Stimulated activated naive CD8-positive, alpha-beta T cell treated with anti-CD3 and anti-CD28 coated beads, Interleukin-15, amount 100 ng/mL, for 72 hours (primary cell): ENCODE data around the gene SEMA3C.

ENCODE experiments used
- ATAC-seq: fragments of 150-1000 bp; cut with Tn5 transposase; 2 replicates; pipeline ENCODE4 v1.10.0; 2021; ENCODE audit warnings: mild to moderate bottlenecking, moderate library complexity
- DNase-seq, 2 donors: peaks; one replicate each; pipeline ENCODE4 v3.0.0; 2021 to 2022
- H3K27ac Mint-ChIP-seq, 2 donors: one replicate each; pipeline ENCODE4 v1.8.0; 2022; ENCODE audit warnings: mild to moderate bottlenecking in 2 of 2, mixed read lengths in 2 of 2, moderate library complexity in 2 of 2
- H3K27me3 Mint-ChIP-seq: one replicate; pipeline ENCODE4 v1.8.0; 2022; ENCODE audit warnings: mixed read lengths
- H3K4me1 Mint-ChIP-seq: one replicate; pipeline ENCODE4 v1.8.0; 2022; ENCODE audit warnings: mild to moderate bottlenecking, mixed read lengths
- H3K4me3 Mint-ChIP-seq, 2 donors: one replicate each; pipeline ENCODE4 v1.8.0; 2022; ENCODE audit warnings: mild to moderate bottlenecking in 2 of 2, mixed read lengths in 2 of 2, moderate library complexity in 1 of 2
- H3K9me3 Mint-ChIP-seq, 2 donors: one replicate each; pipeline ENCODE4 v1.8.0; 2022; ENCODE audit warnings: mixed read lengths in 2 of 2

SEMA3C gene

GRCh38 chr7:80882213-80882801 lies 36.5 kb downstream of the SEMA3C start:
- ATAC-seq (no peak), DNase-seq (no peak)
- H3K4me3 Mint-ChIP-seq: no peak overlapping the region

GRCh38 chr7:80881351-80881900 lies 37.4 kb downstream of the SEMA3C start:
- H3K4me1 Mint-ChIP-seq: no peaks in the 10 kb centered on the region
- peaks cover 0 to 5% of the 10 kb centered on the region in 2 donors for H3K9me3 Mint-ChIP-seq
- ATAC-seq: no peak
- no peaks in the 10 kb centered on the region for H3K27me3 Mint-ChIP-seq
- no peak overlapping the region for H3K27ac Mint-ChIP-seq
- no peak for DNase-seq
- H3K4me3 Mint-ChIP-seq: no peak overlapping the region

More at GRCh38 chr7:80882213-80882801, 36.5 kb downstream of the SEMA3C start:
- no peaks in the 10 kb centered on the region for H3K4me1 Mint-ChIP-seq
- no peaks in the 10 kb centered on the region for H3K27me3 Mint-ChIP-seq
- H3K9me3 Mint-ChIP-seq: peaks cover 0 to 5% of the 10 kb centered on the region in 2 donors
- no peak overlapping the region for H3K27ac Mint-ChIP-seq

GRCh38 chr7:80879849-80880248 lies 39.0 kb downstream of the SEMA3C start:
- Mint-ChIP-seq H3K27me3 (no peaks in the 10 kb centered on the region), H3K4me3 (no peak overlapping the region), H3K4me1 (no peaks in the 10 kb centered on the region), H3K27ac (no peak overlapping the region), H3K9me3 (peaks cover 0 to 5% of the 10 kb centered on the region in 2 donors)
- DNase-seq: no peak
- ATAC-seq: no peak

GRCh38 chr7:80876894-80877414 lies 41.9 kb downstream of the SEMA3C start:
- DNase-seq (no peak), ATAC-seq (no peak)
- H3K4me1 Mint-ChIP-seq: no peaks in the 10 kb centered on the region
- H3K9me3 Mint-ChIP-seq: peaks cover 0 to 5% of the 10 kb centered on the region in 2 donors
- no peak overlapping the region for H3K27ac Mint-ChIP-seq
- no peak overlapping the region for H3K4me3 Mint-ChIP-seq
- no peaks in the 10 kb centered on the region for H3K27me3 Mint-ChIP-seq

- peaks cover 0 to 5% of the 10 kb centered on the region in 2 donors for H3K9me3 Mint-ChIP-seq
- no peak overlapping the region for H3K27ac Mint-ChIP-seq
- H3K4me1 Mint-ChIP-seq: no peaks in the 10 kb centered on the region
- no peak for ATAC-seq
- no peaks in the 10 kb centered on the region for H3K27me3 Mint-ChIP-seq
- no peak overlapping the region for H3K4me3 Mint-ChIP-seq
- no peak for DNase-seq
Observed at GRCh38 chr7:80875537-80876120, 43.2 kb downstream of the SEMA3C start.

- Mint-ChIP-seq H3K27ac (no peak overlapping the region), H3K4me1 (no peaks in the 10 kb centered on the region), H3K9me3 (no peaks in the 10 kb centered on the region), H3K4me3 (no peak overlapping the region), H3K27me3 (no peaks in the 10 kb centered on the region)
- DNase-seq (no peak), ATAC-seq (no peak)
Observed at GRCh38 chr7:80873140-80873539, 45.7 kb downstream of the SEMA3C start.

DNA sequence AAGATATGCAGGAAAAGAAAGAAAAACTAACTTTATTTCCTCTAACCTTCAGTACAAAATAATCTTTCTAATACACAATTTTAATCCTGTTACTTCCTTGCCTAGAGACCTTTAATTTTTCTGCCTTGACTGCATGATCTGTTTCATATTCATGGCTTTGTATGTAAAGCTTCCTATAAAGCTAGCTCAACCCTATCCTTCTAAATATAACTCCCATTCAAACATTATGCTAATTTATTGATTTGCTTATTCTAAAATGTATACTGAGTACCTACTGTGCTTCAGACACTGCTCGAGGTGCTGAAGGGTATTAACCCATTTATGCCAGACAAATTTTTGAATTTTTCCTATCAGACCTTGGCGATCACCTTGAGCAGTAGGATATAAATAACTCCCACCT lies 47.6 kb downstream of the SEMA3C start:
- no peaks in the 10 kb centered on the region for H3K4me1 Mint-ChIP-seq
- H3K27ac Mint-ChIP-seq: no peak overlapping the region
- H3K9me3 Mint-ChIP-seq: no peaks in the 10 kb centered on the region
- H3K27me3 Mint-ChIP-seq: no peaks in the 10 kb centered on the region
- ATAC-seq (no peak), DNase-seq (no peak)
- H3K4me3 Mint-ChIP-seq: no peak overlapping the region

- ATAC-seq (no peak), DNase-seq (no peak)
- H3K27me3 Mint-ChIP-seq: no peaks in the 10 kb centered on the region
- H3K4me1 Mint-ChIP-seq: no peaks in the 10 kb centered on the region
- no peak overlapping the region for H3K4me3 Mint-ChIP-seq
- no peak overlapping the region for H3K27ac Mint-ChIP-seq
- H3K9me3 Mint-ChIP-seq: no peaks in the 10 kb centered on the region
Observed at GRCh38 chr7:80870813-80871212, 48.0 kb downstream of the SEMA3C start.

GRCh38 chr7:80869821-80870751 lies 48.8 kb downstream of the SEMA3C start:
- Mint-ChIP-seq H3K4me3 (no peak overlapping the region), H3K27ac (no peak overlapping the region), H3K9me3 (no peaks in the 10 kb centered on the region)

DNA sequence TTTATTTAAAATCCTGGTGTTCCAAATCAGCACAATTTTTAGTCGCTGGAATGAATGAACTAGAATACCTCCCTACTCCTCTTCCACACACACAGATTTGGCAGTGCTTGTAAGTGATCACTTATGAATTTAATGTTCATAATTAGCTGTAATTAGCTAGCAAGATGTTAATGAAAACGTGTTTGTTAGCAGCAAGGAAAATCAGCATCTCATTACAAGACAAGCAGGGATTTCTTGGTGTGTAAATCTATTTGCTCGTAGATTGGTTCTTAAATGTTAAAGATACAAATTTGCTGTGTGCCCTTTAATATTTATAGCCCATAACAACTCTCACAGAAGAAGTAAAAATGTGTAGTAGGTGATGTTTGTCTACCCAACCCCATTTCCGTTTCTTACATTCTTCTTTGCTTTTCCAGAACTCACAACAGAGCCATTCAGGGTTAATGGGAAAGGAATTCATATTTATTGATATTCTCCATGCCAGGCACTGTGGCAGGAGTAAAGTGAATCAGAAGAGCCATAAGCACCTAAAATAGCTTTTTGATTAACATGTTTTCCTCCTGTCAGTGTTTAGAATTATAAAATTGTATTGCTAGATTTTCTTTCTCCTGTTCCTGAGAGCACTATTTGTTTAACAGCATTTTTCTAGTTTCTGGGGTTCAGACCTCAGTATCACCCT lies 49.6 kb downstream of the SEMA3C start:
- no peak overlapping the region for H3K4me3 Mint-ChIP-seq
- H3K4me1 Mint-ChIP-seq: no peaks in the 10 kb centered on the region
- no peaks in the 10 kb centered on the region for H3K27me3 Mint-ChIP-seq
- ATAC-seq: no peak
- DNase-seq: no peak
- no peaks in the 10 kb centered on the region for H3K9me3 Mint-ChIP-seq
- no peak overlapping the region for H3K27ac Mint-ChIP-seq

More at GRCh38 chr7:80869821-80870751, 48.8 kb downstream of the SEMA3C start:
- Mint-ChIP-seq H3K4me1 (no peaks in the 10 kb centered on the region), H3K27me3 (no peaks in the 10 kb centered on the region)
- DNase-seq (no peak), ATAC-seq (no peak)

DNA sequence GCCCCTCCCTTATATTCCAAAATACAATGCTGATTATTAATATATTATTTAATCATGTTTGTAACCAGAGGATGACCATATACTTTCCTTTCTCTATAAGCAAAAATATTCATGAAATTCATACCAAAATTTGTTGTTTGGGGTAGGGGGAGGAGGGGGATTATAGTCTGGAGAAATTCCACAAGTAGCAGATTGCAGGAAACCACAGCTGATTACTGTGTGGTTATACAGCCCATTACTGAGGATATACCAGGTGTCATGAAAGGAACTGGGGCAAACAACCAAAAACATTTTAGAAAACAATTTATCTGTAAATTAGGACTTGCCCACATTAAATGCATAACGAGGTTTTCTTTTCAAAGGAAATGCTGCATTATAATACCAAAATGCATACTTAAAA lies 50.3 kb downstream of the SEMA3C start:
- Mint-ChIP-seq H3K4me3 (no peak overlapping the region), H3K27me3 (no peaks in the 10 kb centered on the region), H3K4me1 (no peaks in the 10 kb centered on the region), H3K9me3 (no peaks in the 10 kb centered on the region), H3K27ac (no peak overlapping the region)
- DNase-seq (no peak), ATAC-seq (no peak)

DNA sequence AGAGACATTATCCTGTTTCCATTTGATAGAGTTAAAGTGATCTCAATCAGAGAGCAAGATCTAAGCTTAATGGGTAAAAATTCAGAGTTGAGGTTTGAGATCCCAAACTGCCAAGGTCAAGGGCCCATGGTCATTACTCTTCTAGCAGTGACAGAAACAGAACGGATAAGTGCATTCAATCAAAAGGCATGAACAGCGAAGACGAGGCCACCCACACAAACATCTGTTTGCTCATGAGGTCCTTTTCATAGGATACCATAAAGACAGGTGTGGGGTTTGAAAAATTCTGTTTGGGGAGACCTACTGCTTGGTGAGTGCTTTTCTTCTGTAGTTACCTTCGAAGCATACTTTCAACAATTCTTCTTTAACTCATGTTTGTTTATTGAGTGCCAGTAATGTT lies 58.3 kb downstream of the SEMA3C start:
- no peak overlapping the region for H3K27ac Mint-ChIP-seq
- no peak for DNase-seq
- ATAC-seq: no peak
- H3K4me3 Mint-ChIP-seq: no peak overlapping the region
- H3K4me1 Mint-ChIP-seq: no peaks in the 10 kb centered on the region
- no peaks in the 10 kb centered on the region for H3K9me3 Mint-ChIP-seq
- H3K27me3 Mint-ChIP-seq: no peaks in the 10 kb centered on the region

GRCh38 chr7:80859272-80859970 lies 59.4 kb downstream of the SEMA3C start:
- no peaks in the 10 kb centered on the region for H3K4me1 Mint-ChIP-seq
- DNase-seq (no peak), ATAC-seq (no peak)
- no peak overlapping the region for H3K27ac Mint-ChIP-seq
- H3K9me3 Mint-ChIP-seq: no peaks in the 10 kb centered on the region
- no peaks in the 10 kb centered on the region for H3K27me3 Mint-ChIP-seq
- no peak overlapping the region for H3K4me3 Mint-ChIP-seq

- Mint-ChIP-seq H3K27ac (peak overlapping the region in 1 of 2 donors; percentile 40), H3K4me1 (no peaks in the 10 kb centered on the region), H3K4me3 (no peak overlapping the region), H3K27me3 (no peaks in the 10 kb centered on the region), H3K9me3 (no peaks in the 10 kb centered on the region)
- DNase-seq: no peak
- no peak for ATAC-seq
Observed at GRCh38 chr7:80858141-80858903, 60.5 kb downstream of the SEMA3C start.
